Neural progenitor cell (in vitro differentiated cells): ENCODE results near the gene ADCK1.

Source experiments
- CTCF ChIP-seq: fragments of 200-600 bp; sonication (generic); IDR thresholded peaks from 2 replicates; pipeline ENCODE4 v1.5.1; 2017; ENCODE audit warnings: antibody characterized with exemption, mild to moderate bottlenecking
- EZH2 ChIP-seq: fragments of 200-600 bp; sonication (generic); IDR thresholded peaks from 2 replicates; pipeline ENCODE4 v1.6.1; 2017; ENCODE audit warnings: antibody characterized with exemption, mild to moderate bottlenecking, moderate library complexity

- TF ChIP-seq CTCF (no peak), EZH2 (no peak)
These were observed 32.4 kb downstream of the ADCK1 start for GRCh38 chr14:77832297-77832696.
